AG08396 (cell line): ENCODE data around the gene SLX1A.
"Not testable (repeated sequence)": the region's sequence is repeated elsewhere in the genome, so short reads cannot be mapped to it uniquely, and the experiment has no call there.

Experiments
- DNase-seq: peaks from one replicate; pipeline ENCODE4 v3.0.0; 2012; ENCODE audit warnings: low spot score, mixed read lengths

The SLX1A gene

DNA sequence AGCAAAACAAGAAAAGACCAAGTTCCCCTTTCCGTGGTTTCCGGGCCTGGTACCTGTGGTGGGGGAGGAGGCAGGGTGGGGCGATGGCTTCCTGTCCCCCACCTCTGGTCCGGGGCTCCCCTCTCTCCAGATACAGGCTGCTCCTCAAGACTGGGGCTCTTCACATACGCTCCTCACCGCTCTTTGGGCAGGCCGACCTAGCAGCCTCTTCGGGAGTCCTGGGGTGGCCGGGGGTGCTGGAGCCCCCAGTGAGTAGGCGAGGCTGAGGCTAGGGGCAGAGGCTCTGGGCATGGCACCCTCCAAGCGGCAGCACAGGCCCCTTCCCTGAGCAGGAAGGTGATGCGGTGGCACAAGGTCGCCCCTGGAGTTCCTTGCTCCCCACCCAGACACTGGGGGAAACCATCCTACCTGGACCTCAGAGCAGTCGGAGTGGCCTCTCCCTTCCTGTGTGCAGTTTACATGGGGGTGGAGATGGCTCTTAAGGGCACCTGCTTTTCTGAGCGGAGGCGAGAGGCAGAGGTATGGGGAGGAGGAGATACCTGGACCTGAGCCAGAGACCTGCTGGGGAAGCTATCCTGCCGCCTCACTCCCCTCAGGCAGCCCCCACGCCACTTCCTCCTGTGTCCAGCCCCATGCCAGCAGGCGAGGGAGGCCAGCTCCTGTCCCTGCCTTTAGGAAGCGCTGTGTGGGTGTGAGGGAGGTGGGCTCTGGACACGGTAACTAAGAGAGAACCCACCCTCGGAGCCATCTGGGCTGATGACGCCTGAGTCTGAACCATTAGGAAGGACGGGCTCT, 9.4 kb upstream of the SLX1A start:
- no peak for DNase-seq

DNA sequence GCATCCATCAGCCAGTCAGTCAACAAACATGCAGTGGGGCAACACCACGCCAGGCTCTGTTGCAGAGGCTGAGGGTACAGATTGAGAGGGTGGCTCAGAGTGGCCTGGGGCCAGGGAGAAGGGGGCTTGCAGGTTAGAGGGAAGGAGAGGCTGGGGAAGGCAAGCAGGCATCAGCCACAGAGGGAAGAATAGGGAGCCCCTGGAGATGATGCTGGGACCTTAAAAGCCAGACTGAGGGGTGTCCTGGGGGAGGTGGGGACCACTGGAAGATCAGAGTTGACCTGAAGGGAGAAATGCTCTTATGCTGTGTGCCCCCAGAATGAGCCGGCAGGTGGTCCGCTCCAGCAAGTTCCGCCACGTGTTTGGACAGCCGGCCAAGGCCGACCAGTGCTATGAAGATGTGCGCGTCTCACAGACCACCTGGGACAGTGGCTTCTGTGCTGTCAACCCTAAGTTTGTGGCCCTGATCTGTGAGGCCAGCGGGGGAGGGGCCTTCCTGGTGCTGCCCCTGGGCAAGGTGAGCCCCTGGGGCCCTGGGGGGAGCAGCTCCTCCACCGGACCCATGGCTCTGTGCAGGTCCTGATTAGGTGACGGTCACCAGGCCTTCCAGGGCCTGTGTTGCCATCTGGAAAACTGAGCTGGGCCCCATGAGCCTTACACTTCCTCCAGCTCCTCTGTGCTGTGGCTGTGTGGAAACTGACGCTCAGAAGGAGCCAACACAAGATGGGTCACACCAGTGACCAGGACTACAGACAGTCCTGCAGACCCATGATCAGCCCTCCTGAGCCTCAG, 8.6 kb upstream of the SLX1A start:
- no peak for DNase-seq

DNA sequence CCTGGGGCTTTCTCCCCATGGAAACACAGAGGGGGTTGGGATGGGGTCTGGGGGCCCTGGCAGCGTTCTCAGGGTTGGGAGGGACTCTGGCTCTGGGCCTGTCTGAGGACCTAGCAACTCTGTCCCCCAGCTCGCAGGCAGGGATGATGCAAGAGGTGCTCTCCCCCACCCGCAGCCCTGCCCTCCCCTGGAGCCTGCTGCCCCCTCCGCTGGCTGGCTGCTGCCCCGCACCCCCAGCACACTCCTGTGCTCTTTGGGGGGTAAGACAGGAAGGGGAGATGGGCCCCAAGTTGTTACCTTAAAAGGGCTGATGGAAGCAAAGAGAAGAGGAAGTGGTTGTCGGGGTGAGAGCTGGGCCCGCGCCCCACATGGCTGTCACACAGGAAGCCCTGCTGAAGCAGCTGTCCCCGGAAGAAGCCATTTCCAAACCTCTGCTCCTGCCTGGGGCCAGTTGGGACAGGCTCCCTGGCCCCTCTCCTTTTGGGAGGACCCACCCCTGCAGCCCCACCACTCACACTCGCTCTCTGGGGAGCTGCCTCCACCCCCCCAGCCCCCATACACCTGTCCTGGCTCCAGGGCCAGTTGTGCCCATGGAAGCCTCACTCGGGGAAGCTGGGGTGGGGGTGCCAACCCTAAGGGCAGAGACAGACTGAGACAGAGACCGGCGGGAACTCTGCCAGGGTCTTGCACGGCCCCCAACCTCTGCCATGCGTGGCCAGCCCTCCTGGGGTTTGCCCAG, 7.8 kb upstream of the SLX1A start:
- no peak for DNase-seq

DNA sequence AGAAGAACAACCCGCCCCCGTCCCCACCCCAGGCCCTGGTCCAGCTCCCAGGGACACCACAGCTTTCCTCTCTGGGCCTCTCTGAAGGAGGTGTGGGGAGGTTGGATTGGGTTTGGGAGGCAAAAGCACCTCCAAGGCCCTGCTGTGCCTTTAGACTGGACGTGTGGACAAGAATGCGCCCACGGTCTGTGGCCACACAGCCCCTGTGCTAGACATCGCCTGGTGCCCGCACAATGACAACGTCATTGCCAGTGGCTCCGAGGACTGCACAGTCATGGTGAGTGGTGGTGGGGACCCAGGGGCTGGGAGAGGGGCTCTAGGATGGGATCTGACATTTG, 7.3 kb upstream of the SLX1A start:
- no peak for DNase-seq

DNA sequence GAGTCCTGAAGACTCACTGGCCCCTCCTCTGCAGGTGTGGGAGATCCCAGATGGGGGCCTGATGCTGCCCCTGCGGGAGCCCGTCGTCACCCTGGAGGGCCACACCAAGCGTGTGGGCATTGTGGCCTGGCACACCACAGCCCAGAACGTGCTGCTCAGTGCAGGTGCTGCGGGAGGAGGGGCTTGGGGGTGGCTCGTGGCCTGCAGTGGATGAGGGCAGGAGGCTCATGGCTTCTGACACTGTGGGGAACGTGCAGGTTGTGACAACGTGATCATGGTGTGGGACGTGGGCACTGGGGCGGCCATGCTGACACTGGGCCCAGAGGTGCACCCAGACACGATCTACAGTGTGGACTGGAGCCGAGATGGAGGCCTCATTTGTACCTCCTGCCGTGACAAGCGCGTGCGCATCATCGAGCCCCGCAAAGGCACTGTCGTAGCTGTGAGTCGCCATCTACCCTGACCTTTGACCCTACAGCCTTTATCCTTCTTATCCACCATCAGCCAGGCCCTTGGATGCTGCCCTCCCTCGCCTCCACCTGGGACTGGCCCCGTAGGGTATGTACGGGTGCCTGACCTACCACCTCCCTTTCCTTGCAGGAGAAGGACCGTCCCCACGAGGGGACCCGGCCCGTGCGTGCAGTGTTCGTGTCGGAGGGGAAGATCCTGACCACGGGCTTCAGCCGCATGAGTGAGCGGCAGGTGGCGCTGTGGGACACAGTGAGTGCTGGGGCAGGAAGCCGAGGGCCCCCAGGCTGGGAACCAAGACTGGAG, 6.7 kb upstream of the SLX1A start:
- DNase-seq: no peak

DNA sequence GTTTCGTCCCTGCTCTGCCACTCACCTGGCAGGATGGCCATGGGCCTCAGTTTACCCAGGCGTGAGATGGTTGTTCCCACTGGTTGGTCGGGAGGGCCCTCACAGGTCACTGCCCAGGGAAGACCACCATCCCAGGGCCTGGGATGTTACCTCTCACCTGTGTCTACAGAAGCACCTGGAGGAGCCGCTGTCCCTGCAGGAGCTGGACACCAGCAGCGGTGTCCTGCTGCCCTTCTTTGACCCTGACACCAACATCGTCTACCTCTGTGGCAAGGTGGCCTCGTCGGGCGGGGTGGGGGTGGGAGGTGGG, 6.2 kb upstream of the SLX1A start:
- DNase-seq: no peak

DNA sequence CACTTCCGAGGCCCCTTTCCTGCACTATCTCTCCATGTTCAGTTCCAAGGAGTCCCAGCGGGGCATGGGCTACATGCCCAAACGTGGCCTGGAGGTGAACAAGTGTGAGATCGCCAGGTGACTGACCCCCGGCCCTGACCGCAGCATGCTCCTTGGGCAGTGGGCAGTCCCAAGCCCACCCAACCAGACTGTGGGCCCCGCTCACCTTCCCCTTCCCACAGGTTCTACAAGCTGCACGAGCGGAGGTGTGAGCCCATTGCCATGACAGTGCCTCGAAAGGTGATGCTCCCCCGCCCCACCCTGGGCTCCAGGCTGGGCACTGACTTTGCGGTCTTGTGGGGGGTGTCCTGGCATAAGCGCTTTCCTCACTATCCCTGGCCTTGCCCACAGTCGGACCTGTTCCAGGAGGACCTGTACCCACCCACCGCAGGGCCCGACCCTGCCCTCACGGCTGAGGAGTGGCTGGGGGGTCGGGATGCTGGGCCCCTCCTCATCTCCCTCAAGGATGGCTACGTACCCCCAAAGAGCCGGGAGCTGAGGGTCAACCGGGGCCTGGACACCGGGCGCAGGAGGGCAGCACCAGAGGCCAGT, 5.6 kb upstream of the SLX1A start:
- DNase-seq: no peak

DNA sequence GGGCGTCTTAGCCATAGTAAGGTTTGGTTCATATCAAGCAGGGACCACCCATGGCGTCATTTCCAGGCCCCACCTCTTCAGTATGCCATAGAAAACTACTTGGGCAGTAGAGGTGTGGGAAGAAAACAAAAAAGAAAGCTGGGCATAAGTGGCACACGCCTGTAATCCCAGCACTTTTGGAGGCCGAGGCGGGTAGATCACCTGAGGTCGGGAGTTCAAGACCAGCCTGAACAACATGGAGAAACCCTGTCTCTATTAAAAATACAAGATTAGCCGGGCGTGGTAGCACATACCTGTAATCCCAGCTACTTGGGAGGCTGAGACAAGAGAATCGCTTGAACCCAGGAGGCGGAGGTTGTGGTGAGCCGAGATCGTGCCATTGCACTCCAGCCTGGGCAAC, 2.5 kb upstream of the SLX1A start:
- not testable (repeated sequence) for DNase-seq

DNA sequence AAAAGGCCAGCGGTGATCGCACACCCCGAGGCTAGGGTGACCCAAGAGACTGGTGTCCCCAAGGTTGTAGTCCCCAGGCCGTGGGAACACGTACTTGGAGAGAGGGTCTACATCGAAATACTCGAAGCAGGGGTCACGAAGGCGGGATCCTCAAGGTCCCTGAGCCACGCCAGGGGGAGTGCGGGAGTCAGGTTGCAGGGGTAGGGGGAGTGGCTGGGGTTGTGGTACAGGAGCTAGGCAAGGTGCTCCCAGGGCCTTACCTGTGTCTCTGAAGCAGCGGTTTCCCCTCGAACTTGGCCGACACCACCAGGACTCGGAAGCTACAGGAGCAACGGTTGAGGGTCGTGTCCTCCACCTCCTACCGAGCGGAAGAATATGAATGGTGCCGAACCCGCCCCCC, 577 bp upstream of the SLX1A start:
- DNase-seq: not testable (repeated sequence)

DNA sequence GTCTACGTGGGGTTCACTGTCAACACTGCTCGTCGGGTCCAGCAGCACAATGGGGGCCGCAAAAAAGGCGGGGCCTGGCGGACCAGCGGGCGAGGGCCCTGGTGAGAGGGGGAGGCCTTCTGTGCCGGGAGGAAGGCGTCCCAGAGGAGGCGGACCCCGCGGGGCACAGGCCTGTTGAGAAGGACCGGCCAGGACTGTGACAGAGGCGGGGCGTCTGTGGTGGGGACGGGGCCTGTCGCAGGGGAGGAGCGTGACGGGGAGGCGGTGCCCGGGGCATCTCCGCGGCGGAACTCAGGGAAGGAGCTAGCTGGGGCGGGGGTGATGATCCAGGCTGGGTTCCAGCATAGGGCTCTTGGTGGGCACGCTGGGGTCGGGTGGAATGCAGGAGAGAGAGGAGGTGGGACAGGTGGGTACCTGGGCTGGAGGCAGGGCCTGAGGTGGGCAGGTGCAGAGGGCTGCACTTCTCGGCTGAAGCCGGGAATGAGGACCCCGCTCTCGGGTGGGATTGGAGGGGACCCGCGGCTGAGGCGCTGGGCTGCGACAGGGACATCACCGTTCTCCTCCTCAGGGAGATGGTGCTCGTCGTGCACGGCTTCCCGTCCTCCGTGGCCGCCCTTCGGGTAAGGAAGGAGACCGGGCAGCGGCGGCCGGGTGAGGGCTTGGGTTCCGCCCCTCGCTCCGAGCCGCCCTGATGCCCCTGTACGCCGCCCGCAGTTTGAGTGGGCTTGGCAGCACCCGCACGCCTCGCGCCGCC, 674 bp downstream of the SLX1A start:
- DNase-seq: not testable (repeated sequence)

DNA sequence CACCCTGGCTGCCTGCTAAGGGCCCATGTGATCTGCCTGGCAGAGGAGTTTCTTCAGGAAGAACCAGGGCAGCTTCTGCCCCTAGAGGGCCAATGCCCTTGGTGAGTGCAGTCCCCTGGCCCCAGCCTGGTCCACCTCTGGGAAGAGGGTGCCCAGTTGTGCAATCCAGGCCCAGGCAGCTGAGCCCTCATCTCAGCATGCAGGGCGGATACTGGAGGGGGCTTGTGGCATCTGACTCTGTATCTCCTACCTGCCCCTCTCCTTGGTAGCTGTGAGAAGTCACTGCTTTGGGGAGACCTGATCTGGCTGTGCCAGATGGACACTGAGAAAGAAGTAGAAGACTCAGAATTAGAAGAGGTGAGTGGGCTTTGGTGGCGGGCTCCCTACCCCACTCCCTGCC, 3.3 kb downstream of the SLX1A start:
- not testable (repeated sequence) for DNase-seq

DNA sequence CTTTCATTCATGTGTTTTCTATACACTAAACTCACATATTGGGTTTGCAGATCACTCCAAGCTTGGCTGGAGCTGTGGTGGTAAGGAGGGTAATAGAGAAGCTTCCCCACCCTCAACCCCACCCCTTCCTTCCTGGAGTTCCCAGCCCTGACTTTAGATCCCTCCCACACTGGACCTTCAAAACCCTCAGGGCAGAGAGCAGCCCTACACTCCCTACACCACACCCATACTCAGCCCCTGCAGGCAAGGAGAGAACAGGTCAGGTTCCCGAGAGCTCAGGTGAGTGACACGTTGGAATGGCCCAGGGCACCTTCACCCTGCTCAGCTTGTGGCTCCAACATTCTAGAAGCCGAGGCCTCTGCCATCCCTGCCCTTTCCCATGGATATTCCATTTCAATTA, 5.4 kb downstream of the SLX1A start, which contains the start of gene SULT1A3:
SULT1A3 (plus strand) TSS at position 207 of the 400 bp plus-strand sequence. CDS start 1,474 bp downstream, outside the sequence.
- not testable (repeated sequence) for DNase-seq

DNA sequence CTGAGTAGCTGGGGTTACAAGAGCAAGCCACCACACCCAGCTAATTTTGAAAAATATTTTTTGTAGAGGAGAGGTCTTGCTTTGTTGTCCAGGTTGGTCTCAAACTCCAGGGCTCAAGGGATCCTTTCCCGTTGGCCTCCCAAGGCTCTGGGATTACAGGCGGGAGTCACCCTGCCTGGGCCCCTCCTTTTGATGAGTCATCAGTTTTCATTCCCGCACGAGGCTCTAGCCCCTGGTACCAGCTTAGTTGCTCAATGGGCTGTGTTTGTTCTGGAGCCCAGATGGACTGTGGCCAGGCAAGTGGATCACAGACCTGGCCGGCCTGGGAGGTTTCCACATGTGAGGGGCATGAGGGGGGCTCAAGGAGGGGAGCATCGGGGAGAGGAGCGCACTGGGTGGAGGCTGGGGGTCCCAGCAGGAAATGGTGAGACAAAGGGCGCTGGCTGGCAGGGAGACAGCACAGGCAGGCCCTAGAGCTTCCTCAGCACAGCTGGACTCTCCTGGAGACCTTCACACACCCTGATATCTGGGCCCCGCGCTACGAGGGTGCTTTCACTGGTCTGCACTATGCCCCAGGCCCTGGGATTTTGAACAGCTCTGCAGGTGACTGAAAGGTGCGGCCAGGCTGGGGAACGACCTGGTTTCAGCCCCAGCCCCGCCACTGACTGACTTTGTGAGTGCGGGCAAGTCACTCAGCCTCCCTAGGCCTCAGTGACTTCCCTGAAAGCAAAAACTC, 6.1 kb downstream of the SLX1A start:
- DNase-seq: not testable (repeated sequence)

DNA sequence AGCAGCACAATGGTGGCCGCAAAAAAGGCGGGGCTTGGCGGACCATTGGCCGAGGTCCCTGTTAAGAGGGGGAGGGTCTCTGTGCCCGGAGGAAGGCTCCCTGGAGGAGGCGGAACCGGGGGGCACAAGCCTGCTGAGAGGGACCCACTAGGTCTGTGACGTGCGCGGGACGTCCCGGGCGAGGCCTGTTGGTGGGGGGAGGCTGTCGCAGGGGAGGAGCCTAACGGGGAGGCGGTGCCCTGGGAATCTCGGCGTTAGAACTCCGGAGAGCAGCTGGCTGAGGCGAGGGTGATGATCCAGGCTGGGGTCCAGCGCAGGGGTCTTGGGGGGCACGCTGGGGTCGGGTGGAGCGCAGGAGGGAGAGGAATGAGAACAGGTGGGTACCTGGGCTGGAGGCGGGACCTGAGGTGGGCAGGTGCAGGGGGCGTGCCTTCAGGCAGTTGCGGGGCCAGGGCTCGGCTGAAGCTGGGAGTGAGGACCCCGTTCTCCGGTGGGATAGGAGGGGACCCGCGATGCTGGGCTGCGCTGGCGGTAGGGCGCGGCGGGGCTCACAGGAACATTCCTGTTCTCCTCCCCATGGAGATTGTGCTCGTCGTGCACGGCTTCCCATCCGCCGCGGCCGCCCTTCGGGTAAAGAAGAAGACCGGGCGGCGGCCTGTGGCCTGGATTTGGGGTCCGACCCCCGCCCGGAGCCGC, 12.0 kb downstream of the SLX1A start:
- DNase-seq: not testable (repeated sequence)

DNA sequence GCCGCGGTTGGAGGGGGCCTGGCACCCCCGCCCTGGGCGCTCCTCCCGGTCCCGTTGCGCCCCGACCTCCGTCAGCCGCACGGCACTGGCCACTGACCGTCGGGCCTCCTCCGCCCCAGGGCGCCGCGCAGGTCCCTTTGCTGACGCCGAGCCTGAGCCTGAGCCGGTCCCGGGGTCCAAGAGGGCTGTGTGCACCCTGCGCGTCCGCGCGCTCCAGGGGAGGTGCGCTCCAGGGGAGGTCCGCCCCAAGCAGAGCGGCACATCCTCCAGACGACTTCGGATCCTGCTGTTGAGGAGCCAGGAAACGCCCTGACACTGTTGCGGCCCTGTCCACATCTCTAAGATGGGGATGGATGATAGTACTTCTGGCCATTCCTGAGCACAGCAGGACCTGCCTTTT, 12.6 kb downstream of the SLX1A start:
- not testable (repeated sequence) for DNase-seq

DNA sequence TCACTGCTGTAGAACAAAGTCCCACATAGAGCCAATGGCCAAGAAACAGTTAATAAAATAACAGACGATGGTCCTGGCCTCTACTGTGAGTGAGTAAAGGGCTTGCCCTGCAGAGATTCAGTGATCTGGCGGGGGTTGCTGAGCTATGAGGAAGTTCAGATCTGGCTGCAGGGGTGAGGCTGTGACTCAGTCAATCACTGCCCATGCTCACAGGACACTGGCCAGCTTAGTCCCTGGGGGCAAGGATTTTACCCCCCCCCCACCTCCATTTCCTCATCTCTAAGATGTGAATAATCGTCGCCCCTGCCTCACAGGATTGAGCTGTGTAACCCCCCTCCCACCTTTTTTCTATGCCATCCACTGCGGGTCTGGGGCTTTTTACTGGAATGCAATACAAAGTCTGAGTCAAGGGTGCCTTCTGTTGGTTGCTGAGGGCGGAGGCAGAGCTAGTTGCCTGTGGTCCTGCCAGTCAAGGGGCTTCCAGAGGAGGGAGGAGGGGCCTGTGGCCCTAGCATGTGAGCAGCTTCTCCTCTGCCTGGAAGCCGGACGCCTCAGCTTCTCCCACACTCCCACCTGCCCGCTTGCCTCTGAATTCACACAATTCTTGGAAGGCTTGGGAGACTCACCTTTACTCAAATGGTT, 13.5 kb downstream of the SLX1A start:
- DNase-seq: not testable (repeated sequence)

DNA sequence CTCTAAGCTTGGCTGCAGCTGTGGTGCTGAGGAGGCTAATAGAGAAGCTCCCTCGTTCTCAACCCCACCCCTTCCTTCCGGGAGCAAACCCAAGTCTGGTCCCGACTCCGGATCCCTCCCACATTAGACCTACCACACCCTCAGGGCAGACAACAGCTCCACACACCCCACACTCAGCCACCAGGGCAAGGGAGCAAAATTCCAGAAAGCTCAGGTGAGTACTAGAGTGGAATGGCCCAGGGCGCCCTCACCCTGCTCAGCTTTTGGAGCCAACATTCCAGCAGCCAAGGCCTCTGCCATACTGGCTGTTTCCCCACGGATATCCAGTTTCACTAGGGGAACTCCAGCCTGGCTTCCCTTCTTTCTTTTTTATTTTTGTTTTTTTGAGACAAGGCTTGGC, 15.4 kb downstream of the SLX1A start:
- not testable (repeated sequence) for DNase-seq

DNA sequence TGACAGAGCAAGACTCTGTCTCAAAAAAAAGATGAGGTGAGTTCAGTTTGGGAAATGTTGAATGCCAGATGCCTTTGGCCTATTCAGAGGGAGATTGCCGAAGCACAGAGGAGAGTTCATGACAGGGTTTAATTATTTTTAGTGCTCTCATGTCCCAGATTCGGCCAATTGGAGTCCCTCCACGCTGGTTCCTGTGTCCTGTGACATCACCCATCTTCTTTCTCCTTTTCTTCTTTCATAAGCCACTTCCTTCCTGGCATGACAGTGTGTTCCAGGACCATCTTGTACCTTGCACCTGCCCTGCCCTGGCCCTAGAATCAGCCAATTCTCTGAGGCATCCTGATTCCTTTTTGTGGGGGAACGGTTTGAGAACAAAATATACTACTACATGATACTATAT, 17.7 kb downstream of the SLX1A start:
- DNase-seq: not testable (repeated sequence)

DNA sequence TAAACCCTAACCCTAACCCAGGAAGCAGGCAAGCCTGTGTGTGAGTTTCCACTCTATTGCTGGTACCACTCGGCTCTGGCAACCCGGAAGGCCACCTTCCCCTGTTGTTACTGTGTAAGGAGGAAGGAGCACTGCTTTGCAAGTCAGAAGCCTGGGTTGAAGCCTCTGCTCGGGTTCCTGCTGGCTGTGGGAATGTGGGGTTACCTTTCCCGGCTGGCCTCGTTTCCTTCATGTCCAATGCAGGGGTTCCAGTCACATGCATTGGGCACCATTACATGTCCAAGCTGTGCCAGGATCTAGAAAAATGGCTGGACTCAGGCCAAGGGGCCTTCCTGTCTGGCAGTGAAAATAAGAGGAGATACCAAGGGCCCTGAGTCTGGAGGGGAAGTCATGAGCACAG, 23.4 kb downstream of the SLX1A start:
- not testable (repeated sequence) for DNase-seq
